Measurements from ENCODE around the gene DIPK1B.

Gene DIPK1B

DNA sequence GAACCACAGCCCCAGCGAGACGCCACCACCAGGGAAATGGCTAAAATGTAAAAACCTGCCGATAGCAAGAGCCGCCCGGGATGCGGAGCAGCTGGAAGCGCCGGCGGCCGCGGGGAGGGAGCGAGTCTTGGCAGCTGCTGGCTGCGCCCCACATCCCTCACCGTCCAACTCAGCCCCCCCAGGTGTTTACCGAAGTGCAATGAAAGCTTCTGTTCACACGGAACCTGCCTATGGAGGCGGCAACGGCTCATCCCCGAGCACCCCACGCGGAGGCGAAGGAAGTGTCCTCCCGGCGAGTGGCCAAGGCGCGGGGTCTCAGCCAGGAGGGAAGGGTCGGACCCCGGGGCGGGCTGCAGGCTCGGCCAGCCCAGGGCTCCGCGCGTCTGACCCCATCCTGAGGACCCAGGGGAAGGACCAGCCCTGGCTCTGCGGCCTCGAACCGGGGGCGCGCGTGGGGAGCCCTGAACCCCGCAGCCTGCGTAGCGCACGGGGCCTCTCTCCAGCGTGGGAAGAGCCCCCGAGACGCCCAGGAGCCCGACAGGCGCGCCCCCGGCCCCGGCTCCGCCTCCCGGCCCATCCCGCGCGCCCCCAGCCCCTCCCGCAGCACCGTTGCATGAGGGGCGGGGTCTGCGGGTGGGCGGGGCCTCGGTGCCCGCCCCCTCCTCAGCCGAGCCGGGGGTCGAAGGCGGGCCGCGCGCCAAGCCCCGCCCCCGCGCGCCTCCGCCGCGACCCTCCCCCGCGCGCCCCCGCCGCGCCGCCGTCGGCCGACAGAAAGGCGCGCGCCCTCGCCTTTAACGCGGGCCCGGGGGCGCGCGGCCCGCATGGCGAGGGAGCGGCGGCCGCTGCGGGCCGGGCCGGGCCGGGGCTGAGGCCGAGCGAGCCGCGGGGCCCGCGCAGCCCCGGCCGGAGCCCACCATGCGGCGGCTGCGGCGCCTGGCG lies at the start of gene DIPK1B:
Gene DIPK1B, plus strand, starts transcription at position 822 of the 939 bp plus-strand sequence. Its CDS starts 94 bp downstream, at position 916.
- peak within 1 kb of the TSS; percentile 61 for H3K4me3 Mint-ChIP-seq
- no peaks in the 10 kb centered on the region for H3K36me3 Mint-ChIP-seq (ENCODE audit: low read depth)
- intact Hi-C loops (cut with micrococcal nuclease): no loop called here
- H3K27me3 Mint-ChIP-seq: peaks cover 76% of the 10 kb centered on the region
- no peak within 1 kb of the TSS for H3K27ac Mint-ChIP-seq
- peaks cover 14% of the 10 kb centered on the region for H3K4me1 Mint-ChIP-seq (ENCODE audit: low read depth)
- no peaks in the 10 kb centered on the region for H3K9me3 Mint-ChIP-seq

DNA sequence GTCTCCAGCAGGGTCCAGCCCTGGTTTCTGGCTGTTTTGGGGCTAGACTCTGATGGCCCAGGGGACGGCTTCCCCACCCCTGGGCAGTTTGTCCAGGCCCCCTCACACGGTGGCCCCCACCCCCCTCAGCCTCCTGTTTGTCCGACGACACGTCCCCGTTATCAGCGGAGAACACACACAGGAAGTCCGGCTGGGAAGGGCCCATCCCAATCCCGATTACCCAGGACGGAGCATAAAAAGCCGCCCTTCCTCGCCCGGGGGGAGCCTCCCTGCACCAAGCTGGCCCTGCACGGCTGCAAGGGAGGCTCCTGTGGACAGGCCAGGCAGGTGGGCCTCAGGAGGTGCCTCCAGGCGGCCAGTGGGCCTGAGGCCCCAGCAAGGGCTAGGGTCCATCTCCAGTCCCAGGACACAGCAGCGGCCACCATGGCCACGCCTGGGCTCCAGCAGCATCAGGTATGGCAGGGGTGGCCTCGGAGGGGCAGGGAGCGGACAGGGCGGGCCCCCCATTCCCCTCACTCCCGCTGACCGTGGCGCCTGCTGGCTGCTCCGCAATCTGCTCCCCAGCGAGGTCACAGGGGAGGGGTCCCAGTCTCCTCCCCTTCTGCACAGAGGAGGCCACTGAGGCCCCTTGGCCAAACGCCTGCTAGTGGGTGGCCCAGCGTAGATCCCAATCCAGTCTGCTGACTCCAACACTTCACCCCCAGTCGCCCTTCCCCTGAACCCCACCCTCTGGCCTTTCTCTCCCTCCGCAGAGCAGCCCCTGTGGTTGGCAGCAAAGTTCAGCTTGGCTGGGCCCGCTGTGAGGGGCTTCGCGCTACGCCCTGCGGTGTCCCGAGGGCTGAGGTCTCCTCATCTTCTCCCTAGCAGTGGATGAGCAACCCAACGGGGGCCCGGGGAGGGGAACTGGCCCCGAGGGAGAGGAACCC lies 49.5 kb upstream of the DIPK1B start, which contains the start of gene EGFL7:
Gene EGFL7, plus strand, starts transcription at position 261 of the 926 bp plus-strand sequence. CDS start 5,367 bp downstream, outside the sequence.
- no peak within 1 kb of the TSS for H3K4me3 Mint-ChIP-seq
- no peaks in the 10 kb centered on the region for H3K9me3 Mint-ChIP-seq
- peaks cover 19% of the 10 kb centered on the region for H3K4me1 Mint-ChIP-seq (ENCODE audit: low read depth)
- intact Hi-C loops (cut with micrococcal nuclease): no loop called here
- H3K27ac Mint-ChIP-seq: no peak within 1 kb of the TSS
- peaks cover 92% of the 10 kb centered on the region for H3K27me3 Mint-ChIP-seq
- no peaks in the 10 kb centered on the region for H3K36me3 Mint-ChIP-seq (ENCODE audit: low read depth)

DNA sequence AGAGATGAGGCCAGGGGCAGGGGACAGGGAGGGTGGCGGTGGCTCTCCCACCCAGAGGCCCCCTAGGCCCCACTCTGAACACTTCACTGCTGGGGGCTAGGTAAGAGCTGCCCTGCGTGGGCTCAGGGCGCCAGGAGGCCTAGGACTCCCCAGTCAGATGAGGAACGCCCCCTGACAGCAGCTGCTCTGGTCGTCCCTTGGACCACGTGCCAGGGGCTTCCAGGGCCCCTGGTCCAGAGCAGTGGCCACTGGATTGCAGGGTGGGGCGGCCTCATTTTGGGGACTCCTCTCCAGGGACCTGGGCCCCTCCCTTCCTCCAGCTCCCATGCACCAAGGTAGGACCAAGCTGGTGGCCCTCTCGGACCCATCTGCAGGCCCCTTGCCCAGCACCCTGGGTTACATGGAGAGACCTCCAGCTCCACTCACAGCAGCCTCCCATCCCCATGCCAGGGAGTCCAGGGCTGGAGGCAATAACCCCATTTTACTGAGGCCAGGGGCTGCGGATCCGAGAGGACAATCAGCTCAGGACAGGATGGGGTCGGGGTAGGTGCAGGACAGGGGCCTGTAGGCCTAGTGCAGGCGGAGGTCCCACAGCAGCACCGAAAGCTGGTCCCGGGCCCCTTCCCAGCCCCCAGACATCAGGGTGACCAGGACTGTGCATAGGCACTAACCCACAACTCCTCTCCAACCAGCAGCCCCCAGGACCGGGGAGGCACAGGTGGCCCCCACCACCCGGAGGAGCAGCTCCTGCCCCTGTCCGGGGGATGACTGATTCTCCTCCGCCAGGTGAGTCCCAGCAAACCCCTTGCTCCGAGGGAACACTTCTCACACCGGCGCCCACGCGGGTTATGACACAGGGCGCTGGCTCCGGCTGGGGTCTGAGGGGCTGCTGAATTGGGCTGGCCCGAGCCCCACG lies 48.1 kb upstream of the DIPK1B start:
- Mint-ChIP-seq H3K4me3 (no peak overlapping the region), H3K4me1 (ENCODE audit: low read depth) (peaks cover 12% of the 10 kb centered on the region)
- intact Hi-C loops (cut with micrococcal nuclease): no loop called here

DNA sequence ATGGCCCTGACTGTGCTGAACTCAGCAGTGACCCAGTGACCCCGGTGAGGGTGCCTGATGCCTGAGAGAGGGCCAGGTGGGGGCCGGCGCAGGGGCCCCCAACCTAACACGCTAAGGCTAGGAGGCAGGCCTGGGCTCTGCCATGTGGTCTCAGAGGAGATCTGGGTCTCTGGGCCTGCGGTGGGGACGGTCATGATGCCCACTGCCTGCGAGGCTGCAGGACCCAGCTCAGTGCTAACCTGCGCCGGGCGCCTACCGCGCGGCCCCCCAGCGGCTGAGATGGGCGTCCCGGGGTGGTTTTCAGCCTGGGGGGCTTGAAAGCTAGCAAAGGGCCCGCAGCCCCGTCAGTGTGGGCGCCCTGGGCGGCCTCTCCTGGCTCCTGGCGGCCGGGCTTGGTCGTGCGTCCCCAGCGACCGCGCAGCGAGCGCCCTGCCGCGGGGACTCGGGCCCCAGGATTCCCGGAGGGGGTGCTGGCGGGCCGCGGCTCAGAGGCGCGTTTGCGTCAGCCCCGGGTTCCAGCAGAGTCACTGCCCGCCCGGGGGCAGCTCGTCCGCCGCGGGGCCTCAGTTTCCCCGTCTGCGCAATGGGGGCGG lies 47.2 kb upstream of the DIPK1B start:
- Mint-ChIP-seq H3K4me3 (peak overlapping the region; percentile 72), H3K27me3 (peaks cover 92% of the 10 kb centered on the region), H3K27ac (peak overlapping the region; percentile 40), H3K9me3 (no peaks in the 10 kb centered on the region), H3K4me1 (ENCODE audit: low read depth) (peaks cover 12% of the 10 kb centered on the region), H3K36me3 (ENCODE audit: low read depth) (no peaks in the 10 kb centered on the region)
- intact Hi-C loops (cut with micrococcal nuclease): no loop called here

More for the DNA sequence above, 48.1 kb upstream of the DIPK1B start:
- Mint-ChIP-seq H3K36me3 (ENCODE audit: low read depth) (no peaks in the 10 kb centered on the region), H3K27me3 (peaks cover 92% of the 10 kb centered on the region), H3K9me3 (no peaks in the 10 kb centered on the region), H3K27ac (peak overlapping the region; percentile 40)

DNA sequence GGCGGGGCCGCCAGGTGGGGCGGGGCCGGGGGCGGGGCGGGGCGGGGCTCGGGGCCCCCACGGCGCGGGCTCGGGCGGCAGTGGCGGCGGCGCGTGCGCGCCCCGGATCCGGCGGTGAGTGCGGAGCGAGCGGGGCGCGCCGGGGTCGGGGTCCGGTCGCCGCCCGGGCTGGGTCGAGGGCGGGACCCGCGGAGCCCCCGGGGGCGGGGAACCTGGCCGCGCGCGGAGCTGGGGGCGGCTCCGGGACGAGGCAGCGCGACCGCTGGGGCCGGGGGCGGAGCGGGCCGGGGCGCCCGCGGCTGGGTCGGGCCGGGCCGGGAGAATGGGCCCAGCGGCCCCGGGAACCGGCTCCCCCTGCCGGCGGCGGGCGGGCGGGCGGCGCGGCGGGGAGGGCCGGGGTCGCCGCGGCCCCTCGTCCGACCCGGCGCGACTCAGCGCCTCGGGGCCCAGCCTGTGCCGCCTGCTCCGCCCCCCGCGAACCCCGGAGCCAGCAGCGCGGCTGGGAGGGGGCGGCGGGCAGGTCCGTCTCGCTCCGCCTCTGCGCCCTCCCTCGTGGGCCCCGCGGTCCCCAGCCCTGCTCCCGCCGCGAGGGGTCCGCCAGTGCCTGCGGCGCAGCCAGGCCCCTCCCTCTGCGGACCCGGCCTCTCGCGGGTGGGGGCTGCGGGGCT lies 46.5 kb upstream of the DIPK1B start:
- Mint-ChIP-seq H3K27me3 (peaks cover 92% of the 10 kb centered on the region), H3K27ac (no peak overlapping the region), H3K4me1 (ENCODE audit: low read depth) (peaks cover 12% of the 10 kb centered on the region), H3K36me3 (ENCODE audit: low read depth) (no peaks in the 10 kb centered on the region), H3K9me3 (no peaks in the 10 kb centered on the region), H3K4me3 (no peak overlapping the region)
- intact Hi-C loops (cut with micrococcal nuclease): no loop called here

DNA sequence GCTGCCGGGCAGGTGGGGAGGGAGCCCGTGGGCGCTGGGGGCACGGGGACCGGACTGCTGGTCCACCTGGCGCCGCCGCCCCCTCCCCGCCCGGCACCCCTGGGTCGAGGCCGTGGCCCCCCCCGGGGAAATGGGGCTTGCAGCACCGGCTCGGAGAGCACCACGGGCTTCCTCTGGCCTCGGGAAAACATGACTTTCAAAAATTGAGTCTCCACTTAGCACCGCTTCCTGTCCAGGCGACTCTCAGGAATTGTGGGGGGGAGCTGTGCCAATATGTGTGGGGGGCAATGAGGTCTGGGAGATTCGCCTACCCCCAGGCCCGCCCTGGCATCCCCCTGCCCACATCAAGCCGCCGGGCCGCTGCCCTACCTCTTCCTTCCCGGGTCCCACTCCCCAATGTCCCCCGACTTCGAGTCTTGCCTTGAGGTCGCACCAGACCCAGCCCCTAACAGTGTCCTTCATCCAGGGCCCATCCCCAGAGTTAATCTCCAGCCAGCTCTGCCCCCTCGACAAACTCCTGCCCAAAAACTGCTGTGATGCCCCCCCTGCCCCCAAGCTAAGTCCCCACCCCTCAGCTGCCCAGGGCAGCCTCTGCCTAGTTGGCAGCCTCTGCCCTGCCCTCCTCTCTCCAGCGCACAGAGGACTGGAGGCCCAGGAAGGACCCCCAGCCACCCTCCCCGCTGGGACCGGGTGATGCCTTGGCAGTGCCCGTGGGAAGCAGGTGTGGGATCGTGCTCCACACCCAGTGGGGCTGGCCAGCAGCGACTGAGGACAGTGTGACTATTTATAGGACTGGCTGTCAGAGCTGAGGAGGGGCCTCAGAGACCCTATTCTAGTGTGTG lies 45.8 kb upstream of the DIPK1B start:
- Mint-ChIP-seq H3K27me3 (peaks cover 88% of the 10 kb centered on the region), H3K9me3 (no peaks in the 10 kb centered on the region), H3K36me3 (ENCODE audit: low read depth) (no peaks in the 10 kb centered on the region), H3K4me1 (ENCODE audit: low read depth) (peaks cover 12% of the 10 kb centered on the region), H3K4me3 (peak overlapping the region; percentile 50), H3K27ac (peak overlapping the region; percentile 59)
- intact Hi-C loops (cut with micrococcal nuclease): no loop called here

DNA sequence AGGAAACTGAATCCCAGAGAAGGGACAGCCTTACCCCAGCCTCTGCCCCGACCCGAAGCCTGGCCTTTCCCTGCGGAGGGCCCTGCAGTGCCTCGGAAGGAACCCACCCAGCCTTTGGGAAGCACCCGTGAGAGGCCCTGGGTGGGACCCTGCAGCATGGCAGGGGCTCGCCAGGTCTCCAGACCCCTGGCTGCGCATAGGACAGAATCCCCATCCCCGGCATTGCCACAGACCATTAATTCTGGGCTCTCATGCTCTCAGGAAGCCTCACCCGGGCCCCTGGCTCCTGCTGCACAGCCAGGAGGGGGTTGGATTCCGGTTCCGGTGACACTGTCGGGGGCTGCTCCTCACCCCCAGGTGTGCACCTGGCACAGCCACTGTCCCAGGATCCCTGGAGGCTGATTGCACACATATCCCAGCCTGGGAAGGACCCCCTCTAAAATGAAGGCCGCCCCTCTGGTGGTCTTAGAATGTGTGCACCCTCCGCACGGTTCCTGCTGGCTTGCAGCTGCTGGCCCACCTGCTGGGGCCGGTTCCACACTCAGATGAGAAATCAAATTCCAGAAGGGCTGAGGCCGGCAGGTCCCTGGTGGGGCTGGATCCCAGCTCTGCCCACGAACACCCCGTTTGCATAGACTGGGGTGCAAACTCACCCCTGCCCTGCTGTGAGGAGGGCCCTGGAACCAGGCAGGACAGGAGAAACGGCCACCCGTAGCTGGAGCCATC lies 45.0 kb upstream of the DIPK1B start:
- Mint-ChIP-seq H3K9me3 (no peaks in the 10 kb centered on the region), H3K4me3 (no peak overlapping the region), H3K27ac (no peak overlapping the region), H3K27me3 (peaks cover 81% of the 10 kb centered on the region), H3K4me1 (ENCODE audit: low read depth) (peaks cover 12% of the 10 kb centered on the region), H3K36me3 (ENCODE audit: low read depth) (peaks cover 4% of the 10 kb centered on the region)
- intact Hi-C loops (cut with micrococcal nuclease): no loop called here

DNA sequence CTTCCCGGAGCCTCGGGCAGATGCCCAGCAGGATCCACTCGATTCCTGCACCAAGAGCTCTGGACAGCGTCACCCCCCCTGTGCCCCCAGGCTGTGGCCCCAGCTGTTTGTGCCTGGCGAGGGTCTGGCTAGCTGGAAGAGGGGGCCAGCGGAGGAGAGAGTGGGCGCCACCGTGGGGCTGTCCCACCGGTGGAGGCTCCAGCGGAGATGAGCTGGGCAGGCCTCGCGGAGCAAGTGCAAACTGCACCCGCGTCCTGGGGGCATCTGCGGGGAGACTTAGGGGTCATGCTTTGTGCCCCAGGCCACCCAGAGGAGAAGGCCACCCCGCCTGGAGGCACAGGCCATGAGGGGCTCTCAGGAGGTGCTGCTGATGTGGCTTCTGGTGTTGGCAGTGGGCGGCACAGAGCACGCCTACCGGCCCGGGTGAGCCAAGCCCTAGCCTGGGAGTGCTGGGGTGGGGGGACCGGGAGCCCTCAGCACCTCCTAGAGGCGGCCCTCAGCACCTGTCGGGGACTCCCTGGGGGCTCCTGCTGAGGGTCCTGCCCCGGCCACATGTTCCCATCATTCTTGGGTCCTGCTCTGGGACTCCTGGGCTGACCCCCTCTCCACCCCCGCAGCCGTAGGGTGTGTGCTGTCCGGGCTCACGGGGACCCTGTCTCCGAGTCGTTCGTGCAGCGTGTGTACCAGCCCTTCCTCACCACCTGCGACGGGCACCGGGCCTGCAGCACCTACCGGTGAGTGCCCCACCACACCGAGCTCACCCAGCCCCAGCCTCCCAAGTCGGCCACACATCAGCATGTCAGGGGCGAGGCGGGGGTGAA lies 44.2 kb upstream of the DIPK1B start:
- Mint-ChIP-seq H3K27me3 (peaks cover 73% of the 10 kb centered on the region), H3K9me3 (no peaks in the 10 kb centered on the region), H3K4me1 (ENCODE audit: low read depth) (peaks cover 12% of the 10 kb centered on the region), H3K27ac (no peak overlapping the region), H3K36me3 (ENCODE audit: low read depth) (peaks cover 12% of the 10 kb centered on the region), H3K4me3 (no peak overlapping the region)
- intact Hi-C loops (cut with micrococcal nuclease): no loop called here

DNA sequence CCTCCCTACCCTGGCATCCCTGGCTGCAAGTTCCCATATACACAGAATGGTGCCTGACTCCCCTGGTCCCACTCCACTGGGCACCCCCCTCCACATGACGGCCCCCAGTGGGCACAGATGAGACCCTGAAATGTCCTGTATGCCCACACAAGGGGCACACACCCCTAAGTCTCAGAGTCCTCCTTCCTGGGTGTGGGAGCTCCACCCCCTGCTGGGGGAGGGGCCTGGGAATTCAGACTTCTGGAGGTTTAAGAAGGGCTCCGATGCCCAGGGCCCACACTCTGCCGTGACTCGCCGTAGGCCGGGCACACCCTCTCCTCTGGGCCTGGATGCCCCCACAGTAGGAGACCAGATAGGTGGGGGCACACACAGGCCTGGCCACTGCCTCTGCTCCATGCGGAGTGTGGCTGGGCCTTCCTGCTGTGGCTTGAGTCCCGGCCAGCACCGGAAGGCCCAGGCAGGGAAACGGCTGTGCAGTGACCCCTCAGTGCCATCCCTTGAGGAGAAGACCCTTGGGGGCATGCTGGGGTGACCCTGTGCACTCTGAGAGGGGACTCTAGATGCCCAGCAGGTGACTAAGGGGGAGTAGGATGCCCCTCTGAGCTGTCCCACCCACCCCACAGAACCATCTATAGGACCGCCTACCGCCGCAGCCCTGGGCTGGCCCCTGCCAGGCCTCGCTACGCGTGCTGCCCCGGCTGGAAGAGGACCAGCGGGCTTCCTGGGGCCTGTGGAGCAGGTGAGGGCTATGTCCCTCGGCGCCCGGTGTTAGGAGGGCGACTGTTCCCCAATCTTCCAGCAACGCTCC lies 43.2 kb upstream of the DIPK1B start:
- peaks cover 63% of the 10 kb centered on the region for H3K27me3 Mint-ChIP-seq
- H3K4me1 Mint-ChIP-seq (ENCODE audit: low read depth): peaks cover 12% of the 10 kb centered on the region
- no peak overlapping the region for H3K27ac Mint-ChIP-seq
- H3K4me3 Mint-ChIP-seq: no peak overlapping the region
- intact Hi-C loops (cut with micrococcal nuclease): no loop called here
- no peaks in the 10 kb centered on the region for H3K9me3 Mint-ChIP-seq
- H3K36me3 Mint-ChIP-seq (ENCODE audit: low read depth): peaks cover 23% of the 10 kb centered on the region

DNA sequence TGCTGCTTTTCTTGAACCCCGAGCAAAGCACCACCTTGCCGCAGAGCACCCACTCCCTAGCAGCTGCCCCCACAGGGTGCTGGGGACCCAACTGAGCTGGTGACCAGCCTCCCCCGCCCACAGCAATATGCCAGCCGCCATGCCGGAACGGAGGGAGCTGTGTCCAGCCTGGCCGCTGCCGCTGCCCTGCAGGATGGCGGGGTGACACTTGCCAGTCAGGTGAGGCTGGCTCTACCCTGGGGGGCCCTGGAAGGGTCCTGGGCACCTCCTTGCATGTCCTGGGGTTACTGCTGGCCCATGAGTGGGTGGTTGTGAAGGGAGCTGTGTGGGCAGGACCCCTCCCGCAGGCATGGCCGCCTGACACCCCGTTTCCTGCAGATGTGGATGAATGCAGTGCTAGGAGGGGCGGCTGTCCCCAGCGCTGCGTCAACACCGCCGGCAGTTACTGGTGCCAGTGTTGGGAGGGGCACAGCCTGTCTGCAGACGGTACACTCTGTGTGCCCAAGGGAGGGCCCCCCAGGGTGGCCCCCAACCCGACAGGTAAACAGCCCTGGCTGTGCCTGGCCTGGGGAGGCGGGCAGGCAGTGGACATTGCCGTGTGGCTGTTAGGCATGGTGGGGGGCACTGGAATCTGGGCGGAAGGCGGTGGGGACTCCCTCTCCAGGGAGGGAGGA lies 42.4 kb upstream of the DIPK1B start:
- Mint-ChIP-seq H3K27ac (no peak overlapping the region), H3K4me3 (no peak overlapping the region), H3K4me1 (ENCODE audit: low read depth) (peaks cover 13% of the 10 kb centered on the region), H3K36me3 (ENCODE audit: low read depth) (peaks cover 30% of the 10 kb centered on the region), H3K27me3 (peaks cover 55% of the 10 kb centered on the region), H3K9me3 (no peaks in the 10 kb centered on the region)
- intact Hi-C loops (cut with micrococcal nuclease): no loop called here
